ENCODE measurements around the gene DHX9. TPM values are rescaled to one million over a fixed set of nuclear protein-coding genes. Genes with fewer than 3 reads are reported as not detected.

Gene DHX9
- total and polyA plus RNA-seq, 2 of the 13 experiments (the other 11 are each of a cell fraction or from before 2014, with no cell fraction given), result 84.8 to 211 TPM

GRCh38 chr1:182817802-182818201, 21.3 kb upstream of the DHX9 start:
- intact Hi-C loops (cut with micrococcal nuclease; ENCODE audit: unreplicated experiment) (no loop called here), in situ Hi-C loops (cut with HindIII; ENCODE audit: extremely low pct_ligation_motif_present, low pct_unique_long_range_greater_than_20kb) (no loop called here)
- ChIA-PET POLR2A (no interaction called here), CTCF (ENCODE audit: low intra/inter-chr PET ratio, low total read pairs) (no interaction called here)
- ATAC-seq (no peak), FAIRE-seq (no peak), DNase-seq (ENCODE audit: low spot score) (no peak)
- Histone ChIP-seq H3K27me3 (ENCODE audit: control insufficient read depth in 1 of 2, insufficient read depth in 2 of 2, low read length in 2 of 2) (peaks cover 0 to 10% of the 10 kb centered on the region in 2 experiments; a peak in 1 of 5 replicates), H3K27ac (ENCODE audit: extremely low read length, insufficient read depth, low read length) (no peak overlapping the region), H3K9ac (ENCODE audit: insufficient read depth, low read depth, low read length) (no peak overlapping the region), H3K79me2 (ENCODE audit: insufficient read depth, low read length) (no peaks in the 10 kb centered on the region), H3K4me3 (replicated peaks in 1 of 3; ENCODE audit: insufficient read depth in 1 of 3, low read depth in 2 of 3, low read length in 3 of 3) (no peak overlapping the region), H3K4me2 (ENCODE audit: low read depth, low read length) (no peak overlapping the region), H3K36me3 (replicated peaks in 1 of 2; ENCODE audit: control insufficient read depth in 1 of 2, insufficient read depth in 2 of 2, low read length in 2 of 2) (no peaks in the 10 kb centered on the region), H4K20me1 (ENCODE audit: insufficient read depth, low read length) (no peaks in the 10 kb centered on the region), H3K9me3 (ENCODE audit: low read length) (no peaks in the 10 kb centered on the region), H2AFZ (ENCODE audit: low read length) (no peak overlapping the region), H3K4me1 (ENCODE audit: insufficient read depth, low read length) (no peaks in the 10 kb centered on the region)
- TF ChIP-seq HOXD1 (CRISPR knock-in tag; IDR thresholded peaks at IDR 0.05), result no peak
- no peak for TF ChIP-seq ZBTB4 (CRISPR knock-in tag; IDR thresholded peaks at IDR 0.05; ENCODE audit: borderline replicate concordance)
- no peak for TF ChIP-seq ZBTB33 (CRISPR knock-in tag; IDR thresholded peaks at IDR 0.05)
- no peak for TF ChIP-seq HNRNPLL (IDR thresholded peaks at IDR 0.05; ENCODE audit: low read depth, low read length, poor library complexity, severe bottlenecking)
- no peak for TF ChIP-seq ZNF232 (CRISPR knock-in tag; IDR thresholded peaks at IDR 0.05; ENCODE audit: borderline replicate concordance)
- TF ChIP-seq SMC3 (IDR thresholded peaks at IDR 0.05; ENCODE audit: low read length), result no peak
- BruUV-seq (replicated peaks), result no TSS peak
- 30% methylated on average over 3 of the region's 3 CpGs for WGBS (ENCODE audit: low lambda C conversion rate)
